ENCODE results near the gene DYTN.

The DYTN gene

GRCh38 chr2:206696910-206697309 is 21.3 kb downstream of the DYTN start:
- DNase-seq = no peak

DNA sequence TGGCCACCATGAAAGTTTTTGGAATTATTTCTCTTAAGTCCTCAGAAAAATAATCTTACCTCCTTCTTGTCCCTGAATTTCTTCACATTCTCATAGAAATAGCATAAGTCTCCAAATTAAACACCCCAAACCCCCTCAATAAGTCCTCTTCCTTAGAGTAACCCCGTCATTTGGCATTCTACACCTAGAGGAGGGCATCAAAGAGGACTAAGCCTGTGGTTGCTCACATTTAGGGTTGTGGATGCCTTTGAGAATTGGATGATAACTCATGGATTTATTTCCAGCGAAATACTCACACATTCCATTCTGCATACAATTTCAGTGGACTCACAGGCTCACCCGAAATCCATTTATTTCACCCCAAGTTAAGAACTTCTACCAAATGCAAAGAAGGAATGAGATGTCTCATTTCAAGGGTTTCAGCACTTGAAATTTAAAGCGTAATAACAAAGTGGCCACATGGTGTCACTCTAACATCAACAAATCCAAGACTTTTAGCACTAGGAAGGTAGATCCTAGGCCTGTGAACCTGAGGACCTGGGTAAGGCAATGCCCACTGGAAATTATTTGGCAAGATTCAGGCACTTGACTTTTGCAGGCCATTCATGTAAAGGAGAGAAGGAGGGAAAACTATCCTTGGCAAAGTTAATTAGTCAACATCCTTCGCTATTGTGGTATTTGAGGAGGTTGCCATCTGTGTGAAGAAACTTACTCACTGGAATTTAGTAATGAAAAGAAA is 24.6 kb downstream of the DYTN start:
- DNase-seq = peak; percentile 4 to 46

DNA sequence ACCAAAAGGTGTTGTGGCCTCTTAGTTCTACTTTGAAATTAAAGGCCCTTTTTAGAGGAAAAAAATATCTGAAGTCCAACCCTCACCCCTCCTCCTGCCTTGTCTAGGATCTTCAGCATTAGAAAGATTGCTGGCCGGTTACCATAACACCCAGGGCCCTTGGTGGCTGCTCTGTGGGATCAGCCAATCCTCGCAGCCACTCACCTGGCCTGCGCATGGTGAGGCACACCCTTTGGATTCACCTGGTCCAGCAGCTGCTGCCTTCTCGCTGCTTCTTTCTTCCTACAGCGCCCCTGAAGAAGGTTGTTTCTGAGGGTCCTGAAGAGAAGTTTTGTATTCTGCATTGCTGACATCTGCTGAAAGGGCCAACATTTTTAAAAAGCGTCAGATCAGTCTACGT is 25.2 kb downstream of the DYTN start:
- DNase-seq = no peak

DNA sequence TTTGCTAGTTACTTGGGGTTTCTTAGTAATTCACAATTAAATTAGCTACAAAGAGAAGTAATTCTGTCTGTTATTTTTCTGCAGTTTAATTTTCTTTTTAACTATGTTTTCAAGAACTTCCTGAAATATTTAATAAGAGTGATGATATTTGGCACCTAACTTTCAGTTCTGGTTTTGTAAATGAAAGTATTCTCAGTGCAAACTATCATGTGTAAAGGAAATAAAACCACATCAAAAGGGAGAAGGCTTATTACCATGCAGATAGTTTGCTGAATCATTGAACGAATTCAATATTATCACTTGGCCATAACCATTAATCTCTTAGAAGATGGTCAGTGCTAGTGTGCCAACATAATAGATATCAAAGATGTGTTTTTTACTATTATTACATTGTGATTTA is 29.2 kb downstream of the DYTN start:
- DNase-seq = no peak

- DNase-seq = no peak
These were observed 29.7 kb downstream of the DYTN start for GRCh38 chr2:206688453-206688852.

DNA sequence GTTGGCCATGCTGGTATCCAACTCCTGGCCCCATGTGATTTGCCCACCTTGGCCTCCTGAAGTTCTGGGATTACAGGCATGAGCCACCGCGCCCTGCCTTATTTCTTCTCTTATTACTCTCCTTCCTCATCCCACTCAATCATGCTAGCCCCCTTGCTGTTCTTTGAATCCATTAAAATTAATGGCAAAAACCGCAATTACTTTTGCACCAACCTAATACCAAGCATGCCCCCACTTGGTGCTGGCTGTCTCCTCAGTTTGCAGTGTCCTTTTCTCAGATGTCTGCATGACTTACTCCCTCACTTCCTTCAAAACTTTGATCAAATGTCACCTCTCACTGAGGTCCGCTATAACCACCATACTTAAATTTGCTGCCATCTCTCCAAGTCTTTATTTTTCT is 34.6 kb downstream of the DYTN start:
- no peak for DNase-seq

DNA sequence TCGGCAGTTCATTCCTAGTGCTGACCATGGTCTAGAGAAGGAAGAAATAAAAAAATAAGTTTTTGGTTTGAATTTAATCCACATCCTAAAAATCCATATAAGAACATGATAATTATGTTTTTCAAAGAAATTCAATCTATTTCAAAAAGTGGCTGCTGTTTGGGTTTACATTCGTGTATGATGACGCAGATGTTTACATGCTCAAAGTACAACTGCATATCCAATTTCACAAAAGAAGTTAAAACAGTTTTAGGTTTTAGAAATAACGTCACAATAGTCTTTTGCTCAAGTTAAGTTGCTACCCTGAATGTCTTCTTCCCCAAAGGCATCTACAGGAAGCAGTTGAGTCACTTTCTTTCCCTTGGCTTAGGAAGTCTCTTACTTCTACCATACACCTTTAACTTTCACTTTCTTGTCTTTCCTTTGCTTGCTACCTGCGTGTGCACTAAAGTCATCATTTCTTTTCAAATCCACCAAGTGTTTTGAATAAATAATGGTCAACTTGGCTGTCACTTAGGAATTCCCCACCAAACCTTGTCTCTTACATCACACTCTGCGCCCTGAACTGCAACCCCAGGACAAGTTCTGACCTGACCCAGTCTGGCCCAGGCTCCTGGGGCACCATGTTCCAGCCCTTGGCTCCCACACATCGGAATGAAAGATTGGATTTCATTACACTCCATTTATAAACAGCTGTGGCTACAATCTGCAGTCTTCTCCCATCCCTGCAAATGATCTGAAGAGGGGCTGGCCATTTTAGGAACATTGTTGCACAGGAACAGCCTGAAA is 47.5 kb downstream of the DYTN start:
- no peak for DNase-seq

DNA sequence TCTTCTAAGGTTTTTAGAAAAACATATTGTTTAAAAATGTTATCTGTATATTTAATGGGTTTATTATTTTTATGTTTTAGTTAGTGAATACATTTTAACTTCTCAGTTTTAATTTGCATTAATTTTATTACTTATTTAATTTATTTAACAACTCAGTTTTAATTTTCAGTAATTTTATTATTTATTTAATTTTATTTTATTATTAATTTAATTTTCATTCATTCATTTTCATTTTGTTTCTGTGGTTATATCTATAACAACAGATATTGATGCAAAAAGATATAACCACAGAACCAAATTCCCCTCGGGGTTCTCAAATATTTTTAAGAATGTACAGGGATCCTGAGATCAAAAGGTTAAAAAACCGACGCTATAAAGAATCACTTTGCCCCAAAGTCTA is 52.9 kb downstream of the DYTN start:
- DNase-seq = no peak

DNA sequence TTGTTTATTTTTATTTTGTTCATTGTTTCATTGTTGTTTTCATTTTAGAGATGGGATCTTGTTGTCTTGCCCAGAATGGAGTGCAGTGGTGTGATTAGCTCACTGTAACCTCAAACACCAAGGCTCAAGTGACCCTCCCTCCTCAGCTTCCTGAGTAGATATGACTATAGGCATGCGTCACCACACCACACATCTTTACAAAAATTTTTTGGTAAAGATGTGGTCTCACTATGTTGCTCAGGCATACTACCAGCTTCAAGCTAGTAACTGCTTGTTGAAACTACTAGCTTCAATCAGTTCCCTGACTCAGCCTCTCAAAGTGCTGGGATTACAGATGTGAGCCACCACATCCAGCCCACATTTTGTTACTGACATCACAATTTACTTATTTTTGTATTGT is 61.1 kb downstream of the DYTN start:
- no peak for DNase-seq

GRCh38 chr2:206647985-206648384 is 70.2 kb downstream of the DYTN start:
- no peak for DNase-seq

DNA sequence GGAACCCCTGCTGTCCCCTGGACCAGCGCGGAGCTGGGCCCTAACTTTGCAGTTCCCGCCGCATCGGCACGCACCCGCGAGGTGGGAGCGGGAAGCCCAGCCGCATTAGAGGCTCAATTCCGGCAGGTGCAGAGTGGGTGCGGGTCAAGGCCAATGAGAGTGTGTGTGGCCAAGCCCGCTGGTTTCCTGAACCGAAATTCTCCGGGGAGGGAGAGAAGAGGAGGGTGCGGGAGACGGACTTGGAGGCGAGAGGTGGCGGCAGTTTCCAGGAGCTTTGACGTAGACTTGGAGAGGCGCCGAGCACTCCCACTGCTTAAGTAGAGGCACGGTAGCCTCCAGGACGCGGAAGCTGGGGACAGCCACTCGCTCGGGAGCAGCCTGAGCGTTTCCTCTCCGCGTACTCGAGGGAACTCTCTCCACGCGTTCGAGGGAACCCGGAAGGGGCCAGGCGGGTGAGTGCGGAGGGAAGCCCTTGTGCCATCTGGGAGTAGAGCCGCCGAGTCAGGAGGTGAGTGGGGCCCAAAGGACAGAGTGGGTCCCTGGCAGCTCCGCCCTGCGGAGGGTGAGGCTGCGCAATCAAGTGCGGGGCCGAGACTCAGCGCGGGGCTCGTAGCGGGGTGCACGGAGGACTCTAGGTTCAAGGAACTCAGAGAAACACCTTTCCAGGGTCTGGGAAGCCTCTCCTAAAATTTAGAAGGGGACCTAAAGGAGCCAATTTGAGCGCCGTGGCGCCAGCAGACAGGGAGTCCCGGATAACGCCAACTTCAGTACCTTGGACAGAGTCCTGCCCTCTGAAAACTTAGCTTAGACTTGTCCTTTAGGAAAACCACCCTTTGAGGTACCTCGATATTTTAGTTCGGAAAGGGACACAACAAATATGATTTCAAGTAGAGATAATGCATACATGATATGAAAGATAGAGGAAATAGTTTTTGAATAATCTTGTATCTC is 75.8 kb downstream of the DYTN start, which contains the start of gene FAM237A:
Gene FAM237A, plus strand, starts transcription at position 413 of the 951 bp plus-strand sequence. CDS start 1,750 bp downstream, outside the sequence.
- peak in 1 of 2 donors; percentile 14 for DNase-seq

DNA sequence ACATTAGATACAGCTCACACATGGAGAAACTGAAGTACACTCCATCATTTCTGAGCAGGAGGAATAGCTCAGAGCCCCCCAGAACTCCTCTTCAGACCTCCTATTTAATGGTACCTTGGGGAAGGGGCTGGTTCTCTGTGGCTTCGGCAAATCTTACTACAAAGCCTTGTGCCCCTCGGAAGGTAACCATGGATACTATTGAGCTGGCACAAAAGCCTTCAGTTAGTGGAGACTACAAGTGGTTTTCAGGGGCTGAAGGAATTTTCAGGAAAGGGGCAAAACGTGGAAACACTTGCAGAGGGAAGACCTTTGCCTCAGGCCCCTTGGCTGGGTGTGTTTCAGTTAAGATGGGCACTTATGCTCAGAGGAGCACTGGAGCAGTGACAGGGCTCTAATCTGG is 77.0 kb downstream of the DYTN start:
- no peak for DNase-seq

GRCh38 chr2:206639636-206640035 is 78.6 kb downstream of the DYTN start:
- DNase-seq = no peak

GRCh38 chr2:206635015-206635414 is 83.2 kb downstream of the DYTN start:
- DNase-seq = no peak

DNA sequence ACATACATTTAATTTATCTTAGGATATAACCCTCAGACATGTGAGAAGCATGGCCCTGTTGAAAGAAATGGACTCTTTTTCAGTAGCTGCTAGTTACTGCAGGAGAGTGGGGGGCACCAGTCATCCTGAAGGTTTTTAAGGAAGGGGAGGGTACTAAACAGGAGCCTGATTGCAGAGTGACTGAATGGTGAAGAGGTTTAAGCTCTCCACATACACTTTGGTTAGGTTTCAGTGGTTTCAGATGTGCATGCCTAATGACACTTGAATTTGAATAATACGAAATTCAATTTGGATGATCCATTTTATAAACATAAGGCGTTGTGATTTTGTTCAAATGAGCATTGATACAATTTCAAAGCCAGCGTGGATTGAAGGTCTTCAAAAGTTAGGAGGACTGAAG is 86.9 kb downstream of the DYTN start:
- no peak for DNase-seq

DNA sequence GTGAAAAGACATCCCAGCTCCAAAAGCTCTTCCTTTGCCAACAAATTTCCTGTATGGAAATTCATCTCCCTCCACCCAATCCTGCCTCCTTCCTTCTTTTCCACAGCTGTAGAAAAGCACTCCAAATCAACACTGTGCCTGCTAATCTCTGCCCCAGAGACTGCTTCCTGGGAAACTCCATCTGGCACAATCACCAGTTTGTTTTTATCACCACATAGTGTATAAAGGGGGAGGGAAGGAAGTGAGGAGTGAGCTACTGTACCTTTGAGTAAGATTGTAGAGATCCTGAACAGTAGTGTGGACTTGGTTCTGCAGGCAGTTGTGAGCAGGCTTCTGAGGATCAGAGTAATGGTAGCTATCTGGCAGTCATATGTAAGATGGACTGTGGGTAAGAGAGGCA is 90.6 kb downstream of the DYTN start:
- DNase-seq = no peak

GRCh38 chr2:206626108-206626507 is 92.1 kb downstream of the DYTN start:
- no peak for DNase-seq

DNA sequence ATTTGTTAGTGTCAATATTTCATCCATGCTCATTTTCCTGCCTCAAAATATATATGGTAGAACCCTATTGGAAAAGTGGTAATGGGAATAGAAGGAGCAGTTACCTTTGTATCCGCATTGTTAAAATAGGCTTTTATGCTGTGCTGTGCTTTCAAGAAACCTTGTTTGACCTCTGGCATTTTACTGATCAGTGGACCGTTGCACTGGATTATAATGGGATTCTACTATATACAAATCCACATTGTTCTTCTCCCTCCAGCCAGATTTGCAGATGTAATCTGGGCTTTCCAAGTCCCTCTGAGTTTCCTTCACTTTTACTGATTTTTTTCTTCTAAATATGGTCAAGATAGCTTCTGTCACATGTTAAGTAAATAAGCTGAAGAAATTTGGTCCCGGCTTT is 99.2 kb downstream of the DYTN start:
- DNase-seq = no peak

DNA sequence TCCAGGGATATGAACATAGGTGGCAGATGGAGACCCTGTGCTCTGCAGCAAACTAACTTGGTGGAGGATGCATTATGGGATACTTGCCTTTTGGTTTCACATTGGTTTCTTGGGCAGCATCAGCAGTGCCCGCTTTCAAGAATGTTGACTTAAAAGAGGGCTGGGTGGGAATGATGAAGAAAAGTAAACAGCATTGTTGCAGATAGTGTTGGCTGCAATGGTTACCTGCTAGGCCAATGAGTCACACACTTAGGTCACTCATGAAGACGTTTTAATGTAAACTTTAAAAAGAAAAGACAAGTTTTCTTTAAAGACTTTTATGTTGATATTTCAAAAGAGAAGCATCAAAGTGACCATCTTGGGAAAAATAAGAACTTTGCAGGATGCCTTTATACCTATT is 102.0 kb downstream of the DYTN start:
- DNase-seq = no peak

DNA sequence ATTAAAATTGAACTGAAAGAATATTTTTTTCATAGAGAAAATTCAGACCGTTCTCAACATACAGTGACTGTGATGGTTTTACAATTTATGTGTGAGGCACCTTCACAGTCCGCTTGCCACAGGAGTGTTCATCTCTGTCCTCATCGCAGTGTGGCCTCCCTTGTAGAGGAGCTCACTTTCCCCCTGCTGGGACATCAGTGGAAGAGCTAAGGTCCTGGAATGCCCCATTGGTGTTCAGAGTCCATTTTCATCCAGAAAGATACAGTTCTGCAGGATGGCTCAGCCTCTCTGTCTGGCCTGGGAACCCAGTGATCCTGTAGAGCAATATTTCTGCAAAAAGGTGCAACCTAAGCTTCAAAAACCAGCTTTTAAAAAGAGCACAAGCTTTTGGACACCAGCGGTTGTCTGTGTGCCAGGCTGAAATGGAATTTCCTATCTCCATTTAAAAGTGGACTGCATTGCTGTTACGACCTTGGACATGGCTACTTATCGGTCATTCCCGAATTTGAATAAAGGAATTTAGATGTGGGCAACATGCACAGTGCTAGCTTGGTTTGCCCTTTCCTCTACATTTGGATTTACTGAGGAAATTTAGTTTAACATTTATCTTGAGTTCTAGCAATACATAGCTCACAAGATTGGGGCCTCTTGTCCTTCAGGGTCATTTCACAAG is 102.6 kb downstream of the DYTN start:
- no peak for DNase-seq

DNA sequence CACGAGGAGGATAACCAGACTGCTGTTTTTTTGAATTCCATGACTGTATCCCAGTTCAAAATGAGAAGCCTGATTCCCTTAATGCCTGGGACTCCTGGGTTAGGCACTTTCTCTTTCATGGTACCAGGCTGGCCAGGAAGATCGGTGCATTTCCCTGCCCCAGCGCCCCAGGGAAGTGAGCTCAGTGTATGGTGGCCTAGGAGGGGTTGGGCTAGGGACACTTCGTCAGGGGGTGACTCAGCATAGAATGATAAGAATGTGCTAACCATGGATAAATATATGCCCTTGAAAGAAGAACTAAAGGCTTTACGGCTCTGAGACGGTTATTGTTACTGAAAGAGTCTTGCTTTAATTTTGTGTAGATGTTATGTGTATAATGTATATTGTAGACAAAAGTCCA is 103.4 kb downstream of the DYTN start:
- no peak for DNase-seq

DNA sequence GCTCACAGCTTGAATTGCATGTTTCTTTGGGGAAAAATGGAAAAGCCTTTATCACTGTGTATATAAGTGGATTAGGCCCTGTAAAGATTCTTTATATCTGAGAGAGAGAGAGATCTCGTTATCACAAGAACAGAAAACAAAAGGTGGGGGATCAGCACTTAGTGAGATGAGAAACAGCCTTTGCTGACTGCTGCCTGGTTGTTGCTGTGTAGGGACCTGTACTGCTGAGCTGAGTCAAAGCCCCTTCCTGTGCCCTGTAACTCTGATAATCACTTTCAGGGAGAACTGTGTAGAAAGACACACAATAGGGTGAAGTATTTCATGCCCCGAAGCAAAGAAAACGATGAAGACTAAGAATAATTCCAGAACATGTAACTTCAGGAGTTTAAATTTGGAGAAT is 106.5 kb downstream of the DYTN start:
- no peak for DNase-seq

GRCh38 chr2:206611191-206611590 is 107.0 kb downstream of the DYTN start:
- no peak for DNase-seq

Data from stimulated activated CD4-positive, alpha-beta T cell treated with anti-CD3 and anti-CD28 coated beads, Interleukin-2, amount 100 ng/mL, for 24 hours (primary cell).